GM12878 (cell line): ENCODE data around the gene CCDC12. TPM values are rescaled to one million over a fixed set of nuclear protein-coding genes. Genes with fewer than 3 reads are reported as not detected.

ENCODE experiments used
- BCLAF1 ChIP-seq: fragments of 450-650 bp; IDR thresholded peaks from 2 replicates; pipeline ENCODE4 v1.6.1; 2017; ENCODE audit warnings: antibody characterized with exemption, mild to moderate bottlenecking, moderate library complexity
- BMI1 ChIP-seq: fragments of 450-650 bp; IDR thresholded peaks from 2 replicates; pipeline ENCODE4 v1.6.1; 2016; ENCODE audit warnings: mild to moderate bottlenecking, moderate library complexity, borderline replicate concordance
- BRCA1 ChIP-seq: IDR thresholded peaks from 2 replicates; pipeline ENCODE4 v1.6.1; 2011; ENCODE audit warnings: low read depth, low read length, improper control_type of control experiment
- CBFB ChIP-seq: IDR thresholded peaks from 2 replicates; pipeline ENCODE4 v1.6.1; 2016; ENCODE audit warnings: antibody characterized with exemption, low read depth
- DPF2 ChIP-seq: fragments of 450-650 bp; IDR thresholded peaks from 2 replicates; pipeline ENCODE4 v1.6.1; 2017; ENCODE audit warnings: mild to moderate bottlenecking
- ETV6 ChIP-seq, 2 experiments: fragments of 450-650 bp in 1 of 2; IDR thresholded peaks in 1 of 2; conservative IDR thresholded peaks in 1 of 2; 2 replicates each; pipeline ENCODE4 v1.6.1; 2014; ENCODE audit warnings: antibody characterized with exemption in 1 of 2, borderline replicate concordance in 1 of 2, low read depth in 1 of 2, mild to moderate bottlenecking in 1 of 2, moderate library complexity in 1 of 2
- NR2C2 ChIP-seq: IDR thresholded peaks from 2 replicates; pipeline ENCODE4 v1.6.1; 2011; ENCODE audit warnings: borderline replicate concordance, low read depth; ENCODE audit not compliant: control insufficient read depth, insufficient read length
- NR2F1 ChIP-seq: fragments of 450-650 bp; conservative IDR thresholded peaks from 2 replicates; pipeline ENCODE4 v1.6.1; 2017; ENCODE audit warnings: mild to moderate bottlenecking
- PAX8 ChIP-seq: fragments of 450-650 bp; IDR thresholded peaks from 2 replicates; pipeline ENCODE4 v1.6.1; 2017; ENCODE audit warnings: mild to moderate bottlenecking, moderate library complexity
- RUNX3 ChIP-seq: IDR thresholded peaks from 2 replicates; pipeline ENCODE4 v1.6.1; 2012; ENCODE audit warnings: low read length, inconsistent platforms
- SPI1 ChIP-seq: IDR thresholded peaks from 2 replicates; pipeline ENCODE4 v1.6.1; 2011; ENCODE audit warnings: low read depth, mild to moderate bottlenecking, low read length, moderate library complexity, borderline replicate concordance; ENCODE audit not compliant: insufficient read depth
- SREBF1 ChIP-seq: IDR thresholded peaks from 2 replicates; pipeline ENCODE4 v1.6.1; 2012; ENCODE audit warnings: mild to moderate bottlenecking, low read length
- SREBF2 ChIP-seq: IDR thresholded peaks from 2 replicates; pipeline ENCODE4 v1.6.1; 2012; ENCODE audit warnings: mild to moderate bottlenecking, low read length
- SRF ChIP-seq, 2 experiments: IDR thresholded peaks; 2 replicates each; pipeline ENCODE4 v1.6.1; 2011; ENCODE audit warnings: low read depth in 2 of 2, low read length in 2 of 2, mild to moderate bottlenecking in 1 of 2, moderate library complexity in 1 of 2
- TAF1 ChIP-seq: IDR thresholded peaks from 2 replicates; pipeline ENCODE4 v1.6.1; 2011; ENCODE audit warnings: mild to moderate bottlenecking, low read depth, low read length, borderline replicate concordance
- USF2 ChIP-seq: IDR thresholded peaks from 2 replicates; pipeline ENCODE4 v1.6.1; 2011; ENCODE audit warnings: low read depth, low read length, improper control_type of control experiment, borderline replicate concordance
- ZNF217 ChIP-seq: fragments of 450-650 bp; IDR thresholded peaks from 2 replicates; pipeline ENCODE4 v1.6.1; 2017; ENCODE audit warnings: antibody characterized with exemption, mild to moderate bottlenecking
- ZNF384 ChIP-seq: IDR thresholded peaks from 2 replicates; pipeline ENCODE4 v1.6.1; 2012; ENCODE audit warnings: low read depth, mild to moderate bottlenecking, low read length, improper control_type of control experiment, borderline replicate concordance
- polyA plus RNA-seq, 11 experiments: library from polyadenylated mRNA; depleted of rRNA in 4 of 11; unstranded in 6 of 11; stranded (reverse) in 5 of 11; fragments of >200 nt; fragmentation: Nextera tagmentation in 4 of 11; fragmentation: Illumina TruSeq in 1 of 11; extraction: Ambion mirVana in 4 of 11; extraction: Trizol in 1 of 11; gene quantifications; 1 replicate in 1 of 11; 2 replicates in 10 of 11; pipeline versions ENCODE4 v1.2.1 to v1.2.3, GENCODE V29; 2011 to 2016; ENCODE audit warnings: inconsistent platforms in 2 of 11, missing spikeins in 2 of 11, low read depth in 1 of 11
- total RNA-seq, 4 experiments: library from RNA; depleted of rRNA in 3 of 4; stranded (reverse); fragments of >200 nt in 3 of 4; fragmentation: Illumina TruSeq in 1 of 4; extraction: Trizol in 1 of 4; gene quantifications; 2 replicates each; pipeline versions ENCODE4 v1.2.1 to v1.2.3, GENCODE V29; 2013 to 2021
- TF ChIP-seq, protein P1 (sequence below): IDR thresholded peaks from 2 replicates; pipeline ENCODE4 v1.6.1; 2011; ENCODE audit warnings: low read depth, mild to moderate bottlenecking, low read length, moderate library complexity, borderline replicate concordance; ENCODE audit errors: extremely low read depth
- TF ChIP-seq, protein P2 (sequence below): fragments of 450-650 bp; IDR thresholded peaks from 2 replicates; pipeline ENCODE4 v1.6.1; 2018; ENCODE audit warnings: mild to moderate bottlenecking, low read depth, moderate library complexity; ENCODE audit not compliant: partially characterized antibody
- TF ChIP-seq, protein P3 (sequence below), 3 experiments: IDR thresholded peaks in 2 of 3; conservative IDR thresholded peaks in 1 of 3; 2 replicates each; pipeline ENCODE4 v1.5.1; 2011; ENCODE audit warnings: low read depth in 3 of 3, low read length in 3 of 3, mild to moderate bottlenecking in 3 of 3, control low read depth in 2 of 3, moderate library complexity in 2 of 3, inconsistent platforms in 1 of 3, mixed read lengths in 1 of 3; ENCODE audit not compliant: control insufficient read depth in 2 of 3, insufficient read depth in 1 of 3; ENCODE audit errors: extremely low read depth in 1 of 3

The CCDC12 gene
- total and polyA plus RNA-seq, 10 of the 15 experiments (the other 5 are each of a cell fraction or from before 2014, with no cell fraction given): 9.2 to 91.4 (median 61.3) TPM

- TF ChIP-seq RUNX3: peak; percentile 97
- TF ChIP-seq SRF (IDR thresholded peaks at IDR 0.05; ENCODE audit: low read depth in 2 of 2, low read length in 2 of 2): 0 out of 4 replicates have a peak, but pooled peaks of 1 of the 2 experiments have one; percentile 37
- TF ChIP-seq ZNF384: no peak
- no peak for TF ChIP-seq USF2
- peak; percentile 48 for TF ChIP-seq NR2F1
- TF ChIP-seq BMI1: no peak
- no peak for TF ChIP-seq BCLAF1
- TF ChIP-seq SPI1: peak; percentile 44; the same call in 1 of the 2 replicates
- no peak for TF ChIP-seq BRCA1
- TF ChIP-seq, protein P1, sequence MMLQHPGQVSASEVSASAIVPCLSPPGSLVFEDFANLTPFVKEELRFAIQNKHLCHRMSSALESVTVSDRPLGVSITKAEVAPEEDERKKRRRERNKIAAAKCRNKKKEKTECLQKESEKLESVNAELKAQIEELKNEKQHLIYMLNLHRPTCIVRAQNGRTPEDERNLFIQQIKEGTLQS: no peak
- TF ChIP-seq ETV6 (conservative IDR thresholded peaks at IDR 0.05 in 1 of 2, IDR thresholded peaks at IDR 0.05 in 1 of 2; ENCODE audit: borderline replicate concordance in 1 of 2, low read depth in 1 of 2): peak in 1 of 2 experiments; percentile 95; a peak in 2 of 4 replicates
- no peak for TF ChIP-seq ZNF217
- TF ChIP-seq TAF1: peak; percentile 60; the same call in 1 of the 2 replicates
- no peak for TF ChIP-seq SREBF2
- TF ChIP-seq, protein P2, sequence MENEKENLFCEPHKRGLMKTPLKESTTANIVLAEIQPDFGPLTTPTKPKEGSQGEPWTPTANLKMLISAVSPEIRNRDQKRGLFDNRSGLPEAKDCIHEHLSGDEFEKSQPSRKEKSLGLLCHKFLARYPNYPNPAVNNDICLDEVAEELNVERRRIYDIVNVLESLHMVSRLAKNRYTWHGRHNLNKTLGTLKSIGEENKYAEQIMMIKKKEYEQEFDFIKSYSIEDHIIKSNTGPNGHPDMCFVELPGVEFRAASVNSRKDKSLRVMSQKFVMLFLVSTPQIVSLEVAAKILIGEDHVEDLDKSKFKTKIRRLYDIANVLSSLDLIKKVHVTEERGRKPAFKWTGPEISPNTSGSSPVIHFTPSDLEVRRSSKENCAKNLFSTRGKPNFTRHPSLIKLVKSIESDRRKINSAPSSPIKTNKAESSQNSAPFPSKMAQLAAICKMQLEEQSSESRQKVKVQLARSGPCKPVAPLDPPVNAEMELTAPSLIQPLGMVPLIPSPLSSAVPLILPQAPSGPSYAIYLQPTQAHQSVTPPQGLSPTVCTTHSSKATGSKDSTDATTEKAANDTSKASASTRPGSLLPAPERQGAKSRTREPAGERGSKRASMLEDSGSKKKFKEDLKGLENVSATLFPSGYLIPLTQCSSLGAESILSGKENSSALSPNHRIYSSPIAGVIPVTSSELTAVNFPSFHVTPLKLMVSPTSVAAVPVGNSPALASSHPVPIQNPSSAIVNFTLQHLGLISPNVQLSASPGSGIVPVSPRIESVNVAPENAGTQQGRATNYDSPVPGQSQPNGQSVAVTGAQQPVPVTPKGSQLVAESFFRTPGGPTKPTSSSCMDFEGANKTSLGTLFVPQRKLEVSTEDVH: no peak
- TF ChIP-seq NR2C2: no peak
- peak; percentile 93 for TF ChIP-seq CBFB
- TF ChIP-seq, protein P3, sequence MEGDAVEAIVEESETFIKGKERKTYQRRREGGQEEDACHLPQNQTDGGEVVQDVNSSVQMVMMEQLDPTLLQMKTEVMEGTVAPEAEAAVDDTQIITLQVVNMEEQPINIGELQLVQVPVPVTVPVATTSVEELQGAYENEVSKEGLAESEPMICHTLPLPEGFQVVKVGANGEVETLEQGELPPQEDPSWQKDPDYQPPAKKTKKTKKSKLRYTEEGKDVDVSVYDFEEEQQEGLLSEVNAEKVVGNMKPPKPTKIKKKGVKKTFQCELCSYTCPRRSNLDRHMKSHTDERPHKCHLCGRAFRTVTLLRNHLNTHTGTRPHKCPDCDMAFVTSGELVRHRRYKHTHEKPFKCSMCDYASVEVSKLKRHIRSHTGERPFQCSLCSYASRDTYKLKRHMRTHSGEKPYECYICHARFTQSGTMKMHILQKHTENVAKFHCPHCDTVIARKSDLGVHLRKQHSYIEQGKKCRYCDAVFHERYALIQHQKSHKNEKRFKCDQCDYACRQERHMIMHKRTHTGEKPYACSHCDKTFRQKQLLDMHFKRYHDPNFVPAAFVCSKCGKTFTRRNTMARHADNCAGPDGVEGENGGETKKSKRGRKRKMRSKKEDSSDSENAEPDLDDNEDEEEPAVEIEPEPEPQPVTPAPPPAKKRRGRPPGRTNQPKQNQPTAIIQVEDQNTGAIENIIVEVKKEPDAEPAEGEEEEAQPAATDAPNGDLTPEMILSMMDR (IDR thresholded peaks at IDR 0.05 in 2 of 3, conservative IDR thresholded peaks at IDR 0.05 in 1 of 3; ENCODE audit: control insufficient read depth in 2 of 3, extremely low read depth in 1 of 3, insufficient read depth in 1 of 3, low read depth in 3 of 3, low read length in 3 of 3): no peak
- TF ChIP-seq PAX8: no peak
- no peak for TF ChIP-seq SREBF1
- peak; percentile 81 for TF ChIP-seq DPF2
These were observed 11.3 kb upstream of the CCDC12 start (continued) for GRCh38 chr3:46987743-46988401.
